SK-N-SH treated with all-trans-retinoic acid at 6 μM for 48 hours (cell line): ENCODE data around the gene ENTHD1.

Experiments used
- ATAC-seq: fragments of 200-7000 bp; cut with Tn5 transposase; 3 replicates; pipeline ENCODE4 v1.9.1; 2020; ENCODE audit warnings: mild to moderate bottlenecking, moderate library complexity
- ARNTL ChIP-seq: fragments of 450-650 bp; formaldehyde crosslinking; IDR thresholded peaks from 2 replicates; pipeline ENCODE4 v1.5.0; 2020; ENCODE audit warnings: low read depth, mild to moderate bottlenecking, moderate library complexity, borderline replicate concordance
- BACH2 ChIP-seq: fragments of 250-450 bp; sonication (Bioruptor Pico); IDR thresholded peaks from 2 replicates; pipeline ENCODE4 v1.9.0; 2021; ENCODE audit warnings: mild to moderate bottlenecking, borderline replicate concordance
- CREB5 ChIP-seq: fragments of 250-450 bp; sonication (Bioruptor Pico); IDR thresholded peaks from 2 replicates; pipeline ENCODE4 v1.5.1; 2020; ENCODE audit warnings: low read depth, mild to moderate bottlenecking, moderate library complexity
- CSRNP3 ChIP-seq: fragments of 250-450 bp; sonication (Bioruptor Pico); IDR thresholded peaks from 2 replicates; pipeline ENCODE4 v1.5.1; 2021; ENCODE audit warnings: mild to moderate bottlenecking, moderate library complexity
- GLIS3 ChIP-seq: fragments of 250-450 bp; sonication (Bioruptor Pico); IDR thresholded peaks from 2 replicates; pipeline ENCODE4 v1.5.0; 2020; ENCODE audit warnings: mild to moderate bottlenecking, moderate library complexity
- ISL1 ChIP-seq: fragments of 250-450 bp; sonication (Bioruptor Pico); IDR thresholded peaks from 2 replicates; pipeline ENCODE4 v2.1.2; 2022; ENCODE audit warnings: mild to moderate bottlenecking, moderate library complexity
- OSR1 ChIP-seq: fragments of 250-450 bp; sonication (Bioruptor Pico); IDR thresholded peaks from 2 replicates; pipeline ENCODE4 v1.8.0; 2022; ENCODE audit warnings: moderate library complexity, mild to moderate bottlenecking, inconsistent platforms
- PATZ1 ChIP-seq: fragments of 250-450 bp; sonication (Bioruptor Pico); IDR thresholded peaks from 2 replicates; pipeline ENCODE4 v1.8.0; 2020; ENCODE audit warnings: mild to moderate bottlenecking, moderate library complexity, borderline replicate concordance
- POU6F1 ChIP-seq: fragments of 250-450 bp; sonication (Bioruptor Pico); IDR thresholded peaks from 2 replicates; pipeline ENCODE4 v1.8.0; 2021; ENCODE audit warnings: low read depth, mild to moderate bottlenecking, moderate library complexity, borderline replicate concordance
- RARB ChIP-seq: fragments of 250-450 bp; sonication (Bioruptor Pico); IDR thresholded peaks from 2 replicates; pipeline ENCODE4 v1.8.0; 2021; ENCODE audit warnings: mild to moderate bottlenecking, moderate library complexity
- TCF4 ChIP-seq: fragments of 250-450 bp; sonication (Bioruptor Pico); IDR thresholded peaks from 2 replicates; pipeline ENCODE4 v1.8.0; 2021; ENCODE audit warnings: mild to moderate bottlenecking, moderate library complexity, borderline replicate concordance
- TOX ChIP-seq: fragments of 250-450 bp; sonication (Bioruptor Pico); IDR thresholded peaks from 2 replicates; pipeline ENCODE4 v1.8.0; 2021; ENCODE audit warnings: mild to moderate bottlenecking, moderate library complexity, borderline replicate concordance
- TSHZ2 ChIP-seq: fragments of 250-450 bp; sonication (Bioruptor Pico); IDR thresholded peaks from 2 replicates; pipeline ENCODE4 v1.5.0; 2020; ENCODE audit warnings: mild to moderate bottlenecking, moderate library complexity
- ZC3H10 ChIP-seq: fragments of 250-450 bp; sonication (Bioruptor Pico); IDR thresholded peaks from 2 replicates; pipeline ENCODE4 v1.5.1; 2021; ENCODE audit warnings: mild to moderate bottlenecking, moderate library complexity
- ZFP3 ChIP-seq: fragments of 250-450 bp; sonication (Bioruptor Pico); IDR thresholded peaks from 2 replicates; pipeline ENCODE4 v1.5.0; 2020; ENCODE audit warnings: mild to moderate bottlenecking, moderate library complexity
- ZFP30 ChIP-seq: fragments of 450-650 bp; formaldehyde crosslinking; IDR thresholded peaks from 2 replicates; pipeline ENCODE4 v1.5.0; 2022; ENCODE audit warnings: mild to moderate bottlenecking, moderate library complexity
- ZNF565 ChIP-seq: fragments of 450-650 bp; formaldehyde crosslinking; conservative IDR thresholded peaks from 2 replicates; pipeline ENCODE4 v1.5.0; 2020; ENCODE audit warnings: low read depth, mild to moderate bottlenecking, moderate library complexity
- ZNF70 ChIP-seq: fragments of 450-650 bp; formaldehyde crosslinking; IDR thresholded peaks from 2 replicates; pipeline ENCODE4 v1.5.0; 2020; ENCODE audit warnings: mild to moderate bottlenecking, moderate library complexity
- ZNF8 ChIP-seq: fragments of 450-650 bp; formaldehyde crosslinking; IDR thresholded peaks from 2 replicates; pipeline ENCODE4 v1.5.0; 2020; ENCODE audit warnings: mild to moderate bottlenecking, moderate library complexity

The ENTHD1 gene

GRCh38 chr22:39897841-39898240 is 4.3 kb upstream of the ENTHD1 start:
- no peak for TF ChIP-seq TCF4 (CRISPR knock-in tag)
- no peak for TF ChIP-seq ZNF70
- no peak for TF ChIP-seq CREB5 (CRISPR knock-in tag)
- no peak for TF ChIP-seq ISL1 (CRISPR knock-in tag)
- no peak for TF ChIP-seq RARB (CRISPR knock-in tag)
- TF ChIP-seq ZNF565 (CRISPR knock-in tag), result no peak
- no peak for ATAC-seq

GRCh38 chr22:39896313-39896996 is 2.9 kb upstream of the ENTHD1 start:
- TF ChIP-seq ZFP3, result no peak
- no peak for TF ChIP-seq ARNTL (CRISPR knock-in tag)
- no peak for TF ChIP-seq GLIS3
- no peak for TF ChIP-seq TSHZ2 (CRISPR knock-in tag)
- no peak for TF ChIP-seq RARB (CRISPR knock-in tag)
- no peak for TF ChIP-seq ZNF70
- TF ChIP-seq PATZ1 (CRISPR knock-in tag), result no peak
- no peak for TF ChIP-seq CSRNP3 (CRISPR knock-in tag)
- TF ChIP-seq TOX, result no peak
- TF ChIP-seq CREB5 (CRISPR knock-in tag), result no peak
- TF ChIP-seq BACH2 (CRISPR knock-in tag), result no peak
- TF ChIP-seq ISL1 (CRISPR knock-in tag), result no peak
- TF ChIP-seq ZNF8, result no peak
- no peak for TF ChIP-seq TCF4 (CRISPR knock-in tag)
- no peak for TF ChIP-seq POU6F1 (CRISPR knock-in tag)
- TF ChIP-seq ZNF565 (CRISPR knock-in tag), result no peak
- TF ChIP-seq OSR1 (CRISPR knock-in tag), result no peak
- no peak for ATAC-seq

- no peak for ATAC-seq
- TF ChIP-seq ZFP30 (no peak), ARNTL (CRISPR knock-in tag) (no peak), ZC3H10 (CRISPR knock-in tag) (no peak), OSR1 (CRISPR knock-in tag) (no peak), RARB (CRISPR knock-in tag) (no peak), CSRNP3 (CRISPR knock-in tag) (no peak), ZNF70 (no peak)
Observed at GRCh38 chr22:39895682-39896081, 2.1 kb upstream of the ENTHD1 start.
